Naive thymus-derived CD4-positive, alpha-beta T cell (primary cell): ENCODE data around the gene PTH. TPM values are rescaled to one million over a fixed set of nuclear protein-coding genes. Genes with fewer than 3 reads are reported as not detected.

Experiments
- ATAC-seq: fragments of 150-1000 bp; cut with Tn5 transposase; 2 replicates; pipeline ENCODE4 v1.10.0; 2021; ENCODE audit warnings: mild to moderate bottlenecking, moderate library complexity
- CTCF ChIA-PET: fragments of 350-600 bp; sonication (Branson Sonifier 250); formaldehyde crosslinking; loops from one replicate; lab custom pipeline; 2021; ENCODE audit warnings: antibody characterized with exemption; lab: Charles Lee
- POLR2A ChIA-PET: fragments of 350-600 bp; sonication (Branson Sonifier 250); formaldehyde crosslinking; loops from one replicate; lab custom pipeline; 2021; ENCODE audit warnings: antibody characterized with exemption, inconsistent platforms; lab: Charles Lee
- DNase-seq, 9 donors: peaks; one replicate each; pipeline versions ENCODE4 v3.0.0 to v3.0.0-alpha.2; 2020 to 2022; ENCODE audit warnings: mixed read lengths in 1 of 9
- H3K27ac ChIP-seq: one replicate; pipeline ENCODE4 v1.7.0; 2013; ENCODE audit warnings: mild to moderate bottlenecking, low read depth, low read length, moderate library complexity
- H3K27me3 ChIP-seq, 2 donors: one replicate each; pipeline ENCODE4 v1.7.0; 2013; ENCODE audit warnings: low read length in 2 of 2, mild to moderate bottlenecking in 2 of 2, moderate library complexity in 2 of 2; ENCODE audit not compliant: control insufficient read depth in 2 of 2, insufficient read depth in 2 of 2
- H3K36me3 ChIP-seq, 3 experiments: 1 replicate in 2 of 3; 2 replicates in 1 of 3; pipeline ENCODE4 v1.7.0; 2013; ENCODE audit warnings: low read length in 3 of 3, mild to moderate bottlenecking in 3 of 3, moderate library complexity in 1 of 3; ENCODE audit not compliant: insufficient read depth in 3 of 3, control insufficient read depth in 2 of 3
- H3K4me1 ChIP-seq, 2 donors: one replicate each; pipeline ENCODE4 v1.7.0; 2013; ENCODE audit warnings: low read length in 2 of 2, mild to moderate bottlenecking in 2 of 2, moderate library complexity in 1 of 2; ENCODE audit not compliant: control insufficient read depth in 2 of 2, insufficient read depth in 2 of 2
- H3K4me3 ChIP-seq: 2 replicates; pipeline ENCODE4 v1.7.0; 2013; ENCODE audit warnings: mild to moderate bottlenecking, low read length
- H3K9me3 ChIP-seq, 3 experiments: 1 replicate in 2 of 3; 2 replicates in 1 of 3; pipeline ENCODE4 v1.7.0; 2013; ENCODE audit warnings: low read length in 3 of 3; ENCODE audit not compliant: control insufficient read depth in 2 of 3
- H3K27ac Mint-ChIP-seq, 9 donors: one replicate each; pipeline ENCODE4 v1.8.0; 2020 to 2022; ENCODE audit warnings: mixed read lengths in 9 of 9, mild to moderate bottlenecking in 8 of 9, moderate library complexity in 5 of 9, inconsistent platforms in 2 of 9
- H3K27me3 Mint-ChIP-seq, 5 donors: one replicate each; pipeline ENCODE4 v1.8.0; 2021 to 2022; ENCODE audit warnings: mixed read lengths in 5 of 5, mild to moderate bottlenecking in 1 of 5
- H3K36me3 Mint-ChIP-seq, 5 donors: one replicate each; pipeline ENCODE4 v1.8.0; 2020 to 2022; ENCODE audit warnings: mixed read lengths in 5 of 5, mild to moderate bottlenecking in 3 of 5, inconsistent platforms in 1 of 5
- H3K4me1 Mint-ChIP-seq, 7 donors: one replicate each; pipeline ENCODE4 v1.8.0; 2020 to 2022; ENCODE audit warnings: mixed read lengths in 7 of 7, mild to moderate bottlenecking in 3 of 7, inconsistent platforms in 1 of 7
- H3K4me3 Mint-ChIP-seq, 10 donors: one replicate each; pipeline ENCODE4 v1.8.0; 2020 to 2022; ENCODE audit warnings: mild to moderate bottlenecking in 10 of 10, mixed read lengths in 10 of 10, moderate library complexity in 6 of 10, inconsistent platforms in 2 of 10
- H3K9me3 Mint-ChIP-seq, 11 donors: one replicate each; pipeline ENCODE4 v1.8.0; 2020 to 2022; ENCODE audit warnings: mixed read lengths in 11 of 11, mild to moderate bottlenecking in 4 of 11, inconsistent platforms in 1 of 11, moderate library complexity in 1 of 11
- intact Hi-C, 2 donors: fragments of 100-400 bp; cut with micrococcal nuclease; formaldehyde crosslinking; loops; one replicate each; pipeline ENCODE4 v1.15.1; 2023
- polyA plus RNA-seq, 2 donors: library from polyadenylated mRNA; unstranded; fragments of 300-500 nt; fragmentation: Illumina TruSeq; gene quantifications; one replicate each; pipeline ENCODE4 v1.2.3, GENCODE V29; 2021
- total RNA-seq, 6 experiments: library from RNA in 5 of 6; stranded (reverse) in 5 of 6; gene quantifications; 1 replicate in 5 of 6; 2 replicates in 1 of 6; pipeline ENCODE4 v1.2.3 and lab custom pipeline; 2021 to 2026

Gene PTH
- total and polyA plus RNA-seq, 7 experiments from 2014 or later: not detected

- H3K27me3 ChIP-seq: no peaks in the 10 kb centered on the region
- intact Hi-C loops: loop anchor here (1.0 to 10.0 kb wide), 9 partner anchors 78 to 1620 kb away; partner anchors contain the start of genes CALCB (in 1 of the 2), COPB1 (in 1 of the 2), TEAD1 (in 1 of the 2) and USP47 (in 1 of the 2)
- peak overlapping the region; percentile 98 for H3K4me3 ChIP-seq
- POLR2A ChIA-PET: interaction anchor here (0.5 to 2.5 kb wide), 4 partner anchors 8 to 240 kb away, joined by 4 to 9 read pairs (median 6); no protein-coding TSS in a partner anchor
- H3K4me3 Mint-ChIP-seq: peak overlapping the region; percentile 97 to 100 (median 99)
- CTCF ChIA-PET: interaction anchor here (2.0 kb wide), 1 partner anchor 25 kb away, joined by 7 read pairs; no protein-coding TSS in a partner anchor
- H3K4me1 ChIP-seq: peaks cover 18 to 20% of the 10 kb centered on the region in 2 donors
- H3K4me1 Mint-ChIP-seq: peaks cover 23 to 61% (median 52%) of the 10 kb centered on the region in 7 donors
- H3K36me3 Mint-ChIP-seq: peaks cover 0 to 17% (median 6%) of the 10 kb centered on the region in 5 donors
- H3K9me3 Mint-ChIP-seq: no peaks in the 10 kb centered on the region
- H3K36me3 ChIP-seq: peaks cover 0 to 5% (median 0%) of the 10 kb centered on the region in 3 experiments
- H3K27me3 Mint-ChIP-seq: no peaks in the 10 kb centered on the region
- DNase-seq: peak in 4 of 9 donors; percentile 42 to 59 (median 46)
- peak; percentile 33 for ATAC-seq
- H3K27ac Mint-ChIP-seq: peak overlapping the region; percentile 93 to 100 (median 97)
- H3K27ac ChIP-seq: peak overlapping the region; percentile 96
- H3K9me3 ChIP-seq: no peaks in the 10 kb centered on the region
Measured at GRCh38 chr11:13462311-13462900, 33.4 kb downstream of the PTH start.

- ChIA-PET POLR2A (no interaction called here), CTCF (interaction anchor here (0.6 kb wide), 1 partner anchor 97 kb away, joined by 3 read pairs; no protein-coding TSS in a partner anchor)
- no peak overlapping the region for H3K27ac ChIP-seq
- Mint-ChIP-seq H3K9me3 (no peaks in the 10 kb centered on the region), H3K27me3 (no peaks in the 10 kb centered on the region), H3K27ac (peak overlapping the region in 6 of 9 donors; percentile 17 to 97 (median 66)), H3K36me3 (peaks cover 0 to 20% (median 6%) of the 10 kb centered on the region in 5 donors), H3K4me3 (peak overlapping the region; percentile 5 to 99 (median 98)), H3K4me1 (peaks cover 23 to 70% (median 55%) of the 10 kb centered on the region in 7 donors)
- peaks cover 18 to 20% of the 10 kb centered on the region in 2 donors for H3K4me1 ChIP-seq
- no peak for ATAC-seq
- no peak for DNase-seq
- no peaks in the 10 kb centered on the region for H3K9me3 ChIP-seq
- intact Hi-C loops: loop anchor here (5.0 to 10.0 kb wide), 5 partner anchors 126 to 1619 kb away; partner anchors contain the start of genes CALCB (in 1 of the 2), COPB1 (in 1 of the 2), TEAD1 (in 1 of the 2) and USP47 (in 1 of the 2)
- no peaks in the 10 kb centered on the region for H3K27me3 ChIP-seq
- no peak overlapping the region for H3K4me3 ChIP-seq
- H3K36me3 ChIP-seq: peaks cover 0 to 5% (median 0%) of the 10 kb centered on the region in 3 experiments
Measured at GRCh38 chr11:13461291-13461690, 34.5 kb downstream of the PTH start.

GRCh38 chr11:13450832-13451397 lies 44.9 kb downstream of the PTH start:
- Mint-ChIP-seq H3K36me3 (peaks cover 4 to 40% (median 32%) of the 10 kb centered on the region in 5 donors), H3K4me1 (peaks cover 30 to 73% (median 67%) of the 10 kb centered on the region in 7 donors), H3K9me3 (peaks cover 0 to 34% (median 8%) of the 10 kb centered on the region in 11 donors), H3K4me3 (peak overlapping the region in 6 of 10 donors; percentile 6 to 65 (median 46)), H3K27ac (peak overlapping the region in 4 of 9 donors; percentile 12 to 89 (median 82)), H3K27me3 (no peaks in the 10 kb centered on the region)
- Histone ChIP-seq H3K36me3 (no peaks in the 10 kb centered on the region), H3K4me1 (no peaks in the 10 kb centered on the region), H3K9me3 (peaks cover 0 to 7% (median 0%) of the 10 kb centered on the region in 3 experiments), H3K27me3 (no peaks in the 10 kb centered on the region), H3K27ac (no peak overlapping the region), H3K4me3 (no peak overlapping the region)
- intact Hi-C loops: no loop called here
- ChIA-PET CTCF (no interaction called here), POLR2A (interaction anchor here (1.8 kb wide), 1 partner anchor 12 kb away, joined by 6 read pairs; the partner anchor contains the start of gene BTBD10)
- peak in 1 of 9 donors; percentile 14 for DNase-seq
- ATAC-seq: no peak

DNA sequence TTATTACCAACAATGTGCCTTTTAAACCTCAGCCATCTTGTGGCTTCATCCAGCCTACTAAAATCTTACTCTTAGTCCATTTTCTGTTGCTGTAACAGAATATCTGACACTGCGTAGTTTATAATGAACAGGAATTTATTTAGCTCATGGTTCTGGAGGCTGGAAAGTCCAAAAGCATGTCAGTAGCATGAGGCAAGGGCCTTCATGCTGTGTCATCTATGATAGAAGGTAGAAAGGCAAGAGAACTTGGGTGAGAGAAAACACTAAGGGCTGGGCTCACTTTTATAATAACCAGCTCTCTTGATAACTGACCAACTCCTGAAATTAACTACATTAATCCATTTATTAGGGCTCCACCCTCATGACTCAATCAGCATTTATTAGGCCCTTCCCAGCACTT lies 46.3 kb downstream of the PTH start:
- DNase-seq (no peak), ATAC-seq (no peak)
- H3K36me3 ChIP-seq: no peaks in the 10 kb centered on the region
- no peaks in the 10 kb centered on the region for H3K27me3 Mint-ChIP-seq
- H3K27ac ChIP-seq: no peak overlapping the region
- H3K36me3 Mint-ChIP-seq: peaks cover 4 to 39% (median 32%) of the 10 kb centered on the region in 5 donors
- no peak overlapping the region for H3K4me3 Mint-ChIP-seq
- H3K4me3 ChIP-seq: no peak overlapping the region
- no peak overlapping the region for H3K27ac Mint-ChIP-seq
- H3K4me1 Mint-ChIP-seq: peaks cover 30 to 80% (median 74%) of the 10 kb centered on the region in 7 donors
- peaks cover 0 to 34% (median 8%) of the 10 kb centered on the region in 11 donors for H3K9me3 Mint-ChIP-seq
- no peaks in the 10 kb centered on the region for H3K4me1 ChIP-seq
- intact Hi-C loops: no loop called here
- no peaks in the 10 kb centered on the region for H3K27me3 ChIP-seq
- peaks cover 0 to 7% (median 0%) of the 10 kb centered on the region in 3 experiments for H3K9me3 ChIP-seq
- CTCF ChIA-PET: no interaction called here
- POLR2A ChIA-PET: no interaction called here

DNA sequence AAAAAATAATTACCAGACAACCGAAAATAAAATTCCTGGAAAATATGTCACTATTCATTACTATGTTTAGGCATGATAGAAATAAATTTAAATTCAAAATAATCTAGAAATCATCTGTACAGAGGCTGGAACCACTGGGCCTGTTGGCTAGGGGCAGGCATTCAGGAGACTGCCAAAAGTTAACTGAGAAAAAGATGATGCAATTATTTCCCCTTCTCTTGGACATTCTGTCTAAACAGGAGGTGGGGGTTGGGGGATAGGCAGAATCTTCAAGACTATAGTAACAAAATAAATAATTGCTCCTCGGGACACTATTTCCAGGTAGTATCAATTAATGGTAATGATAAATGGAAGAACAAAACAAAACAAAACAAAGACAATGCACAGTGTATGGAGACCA lies 46.9 kb downstream of the PTH start:
- no peak for DNase-seq
- Histone ChIP-seq H3K36me3 (no peaks in the 10 kb centered on the region), H3K4me1 (no peaks in the 10 kb centered on the region), H3K27me3 (no peaks in the 10 kb centered on the region), H3K9me3 (peaks cover 0 to 7% (median 0%) of the 10 kb centered on the region in 3 experiments), H3K4me3 (no peak overlapping the region), H3K27ac (no peak overlapping the region)
- CTCF ChIA-PET: no interaction called here
- Mint-ChIP-seq H3K4me1 (peaks cover 30 to 81% (median 78%) of the 10 kb centered on the region in 7 donors), H3K4me3 (peak overlapping the region in 1 of 10 donors; percentile 1), H3K27me3 (no peaks in the 10 kb centered on the region), H3K27ac (no peak overlapping the region), H3K36me3 (peaks cover 4 to 39% (median 32%) of the 10 kb centered on the region in 5 donors), H3K9me3 (peaks cover 0 to 34% (median 8%) of the 10 kb centered on the region in 11 donors)
- ATAC-seq: no peak
- intact Hi-C loops: no loop called here
- POLR2A ChIA-PET: no interaction called here

GRCh38 chr11:13446444-13446843 lies 49.4 kb downstream of the PTH start:
- POLR2A ChIA-PET: no interaction called here
- H3K27me3 ChIP-seq: no peaks in the 10 kb centered on the region
- no peak for ATAC-seq
- H3K36me3 Mint-ChIP-seq: peaks cover 0 to 36% (median 21%) of the 10 kb centered on the region in 5 donors
- no peaks in the 10 kb centered on the region for H3K27me3 Mint-ChIP-seq
- intact Hi-C loops: no loop called here
- CTCF ChIA-PET: no interaction called here
- peaks cover 0 to 7% (median 0%) of the 10 kb centered on the region in 3 experiments for H3K9me3 ChIP-seq
- H3K4me3 Mint-ChIP-seq: no peak overlapping the region
- no peak overlapping the region for H3K4me3 ChIP-seq
- H3K4me1 ChIP-seq: peaks cover 0 to 3% of the 10 kb centered on the region in 2 donors
- H3K27ac ChIP-seq: no peak overlapping the region
- no peak for DNase-seq
- no peaks in the 10 kb centered on the region for H3K36me3 ChIP-seq
- H3K9me3 Mint-ChIP-seq: peaks cover 0 to 25% (median 4%) of the 10 kb centered on the region in 11 donors
- H3K27ac Mint-ChIP-seq: no peak overlapping the region
- peaks cover 23 to 84% (median 71%) of the 10 kb centered on the region in 7 donors for H3K4me1 Mint-ChIP-seq
